ENCODE results near the gene GPD1. TPM values are rescaled to one million over a fixed set of nuclear protein-coding genes. Genes with fewer than 3 reads are reported as not detected.

Gene GPD1
- total and polyA plus RNA-seq, 9 of the 15 experiments (the other 6 are each of a cell fraction or from before 2014, with no cell fraction given), result 0.13 to 1.00 (median 0.55) TPM

GRCh38 chr12:50119387-50119786, 15.6 kb downstream of the GPD1 start (continued):
- TF ChIP-seq RREB1 (CRISPR knock-in tag; IDR thresholded peaks at IDR 0.05), result no peak
- TF ChIP-seq ZBTB5 (IDR thresholded peaks at IDR 0.05), result no peak
- TF ChIP-seq ZNF699 (CRISPR knock-in tag; IDR thresholded peaks at IDR 0.05; ENCODE audit: insufficient replicate concordance), result no peak
